Stimulated activated CD4-positive, alpha-beta T cell treated with anti-CD3 and anti-CD28 coated beads, Interleukin-1b, Interleukin-23, amount 100 ng/mL, for 4 hours (primary cell): ENCODE results near the gene TECPR1.

ENCODE experiments used
- DNase-seq, 2 donors: peaks; one replicate each; pipeline ENCODE4 v3.0.0-alpha.2; 2020; ENCODE audit warnings: low read depth in 2 of 2

TECPR1 gene

DNA sequence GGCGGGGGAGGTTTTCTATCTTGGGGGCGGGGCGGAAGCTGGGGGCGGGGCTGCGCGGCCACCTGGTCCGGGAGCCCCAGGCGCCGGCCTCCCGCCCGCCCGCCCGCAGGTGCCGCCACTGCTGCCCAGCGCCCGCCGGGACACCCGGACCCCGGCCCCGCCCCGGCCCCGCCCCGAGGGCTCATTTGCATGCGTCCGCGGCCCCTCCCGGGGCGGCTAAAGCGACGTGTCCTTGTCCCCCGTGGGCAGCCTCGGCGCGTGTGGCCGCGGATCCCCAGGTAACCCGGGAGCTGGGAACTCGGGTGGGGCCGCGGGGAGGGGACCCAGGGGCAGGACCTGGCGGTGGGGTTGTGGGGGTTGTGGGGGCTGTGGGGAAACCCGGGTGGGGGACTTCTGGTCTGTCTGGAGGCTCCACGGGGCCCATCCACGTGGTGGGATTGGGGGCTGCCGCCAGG lies 40.8 kb downstream of the TECPR1 start, which contains the start of gene BHLHA15:
TSS of gene BHLHA15 (plus strand) at position 219 of the 455 bp plus-strand sequence. CDS start 871 bp downstream, outside the sequence.
- peak in 1 of 2 donors; percentile 29 for DNase-seq

DNA sequence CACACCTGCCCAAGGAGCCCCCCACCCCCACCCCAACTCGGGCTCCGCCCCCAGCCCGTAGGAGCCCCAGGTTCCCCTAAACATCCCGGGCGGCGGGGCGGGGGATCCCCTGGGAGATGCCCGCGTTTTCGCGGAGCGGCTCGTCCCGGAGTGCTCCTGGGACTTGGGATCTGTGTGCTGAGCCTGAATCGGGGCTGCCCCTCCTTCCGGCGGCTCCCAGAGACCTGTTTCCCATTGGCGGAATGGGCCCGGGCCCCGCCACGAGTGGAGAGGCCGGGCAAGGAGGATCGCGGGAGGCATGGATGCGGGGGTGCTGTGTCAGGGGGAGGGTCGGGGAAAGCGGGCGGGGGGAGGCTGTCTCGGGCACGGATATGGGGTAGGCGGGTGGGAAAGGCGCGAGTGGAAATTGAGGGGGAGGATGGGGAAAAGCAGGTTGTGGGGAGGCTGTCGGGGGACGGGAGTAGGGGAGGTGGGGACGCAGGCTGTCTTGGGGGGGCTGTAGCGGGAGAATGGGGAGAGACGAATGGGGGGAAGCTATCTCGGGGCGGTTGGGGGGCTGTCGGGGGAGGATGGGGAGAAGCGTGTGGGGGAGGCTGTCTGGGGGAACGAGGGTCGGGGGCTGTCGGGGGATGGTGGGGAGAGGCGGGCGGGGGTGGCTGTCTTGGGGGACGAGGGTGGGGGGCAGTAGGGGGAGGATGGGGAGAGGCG lies 41.4 kb downstream of the TECPR1 start:
- DNase-seq, result no peak

DNA sequence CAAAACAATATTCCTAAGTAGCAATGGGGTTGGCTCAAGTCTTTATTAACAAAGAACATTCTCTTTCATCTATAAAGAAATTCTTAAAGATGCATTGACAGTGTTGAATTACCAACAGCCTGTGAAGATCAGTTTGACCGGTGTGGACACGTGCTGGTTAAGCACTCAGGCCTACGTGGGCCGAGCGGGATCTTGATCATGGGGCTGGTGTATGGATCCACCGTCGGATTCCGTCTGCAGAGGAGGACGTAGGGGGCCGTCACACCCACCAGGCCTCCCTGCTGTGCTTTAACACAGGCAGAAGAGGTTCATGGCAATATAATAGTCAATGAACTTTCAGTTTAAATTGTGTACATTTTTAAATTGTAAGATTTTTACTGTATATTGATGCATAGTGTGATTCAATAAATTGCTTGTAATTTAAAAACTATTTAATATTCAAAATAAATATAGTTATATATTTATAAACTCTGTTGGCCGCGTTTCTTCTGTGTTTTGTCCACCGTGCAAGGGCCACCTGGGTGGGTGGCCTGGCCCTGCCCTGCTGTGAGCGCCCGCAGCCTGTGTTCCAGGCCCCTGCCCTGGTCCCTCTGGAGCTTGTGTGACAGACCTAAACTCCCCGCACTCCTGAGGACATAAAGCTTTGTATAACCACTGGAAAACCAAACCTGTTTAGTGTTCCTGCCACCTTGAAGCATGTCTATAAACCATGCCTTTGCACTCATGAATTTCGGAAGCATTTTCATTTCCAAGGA lies 42.7 kb downstream of the TECPR1 start:
- DNase-seq, result no peak

DNA sequence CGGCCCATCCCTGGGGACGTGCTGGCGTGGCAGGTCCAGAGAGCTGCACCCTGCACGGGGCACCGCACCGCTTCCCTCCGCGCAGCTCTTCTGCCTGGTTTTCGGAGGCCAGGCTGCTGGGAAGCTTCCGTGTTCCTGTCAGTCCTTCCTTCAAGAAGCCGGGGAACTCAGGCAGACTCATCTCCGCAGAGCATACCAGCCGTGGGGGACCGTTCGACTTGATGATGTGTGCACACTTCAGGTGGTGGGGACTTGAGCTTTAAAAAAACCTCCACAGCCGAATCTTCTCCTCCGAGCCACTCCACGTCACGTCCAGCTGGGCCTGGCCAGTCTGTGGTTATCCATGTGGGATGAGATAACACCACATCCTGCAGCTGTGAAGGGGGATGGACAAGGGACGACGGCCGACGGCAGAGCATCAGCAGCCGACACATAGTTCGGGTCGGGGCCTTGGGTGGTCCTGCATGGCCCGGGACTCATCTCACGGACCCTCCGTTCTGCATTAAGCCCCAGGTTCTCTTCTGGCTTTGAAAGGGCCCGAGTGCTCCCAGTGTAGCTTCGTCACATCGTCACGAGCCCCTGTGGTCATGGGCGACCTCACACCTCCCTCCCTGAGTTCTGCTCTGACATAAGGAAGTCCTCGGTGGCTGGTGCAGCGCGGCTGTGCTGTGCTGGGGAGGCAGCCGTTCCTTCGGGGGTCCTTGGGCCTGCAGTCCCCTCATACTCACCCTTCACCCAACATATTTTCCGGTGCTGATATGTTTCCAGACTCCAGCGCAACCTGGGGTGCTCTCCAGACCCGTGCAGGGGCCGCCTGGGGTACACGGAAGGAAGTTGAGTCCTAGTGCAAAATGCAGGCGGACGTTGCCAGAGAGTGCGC lies 45.3 kb downstream of the TECPR1 start:
- DNase-seq, result no peak

DNA sequence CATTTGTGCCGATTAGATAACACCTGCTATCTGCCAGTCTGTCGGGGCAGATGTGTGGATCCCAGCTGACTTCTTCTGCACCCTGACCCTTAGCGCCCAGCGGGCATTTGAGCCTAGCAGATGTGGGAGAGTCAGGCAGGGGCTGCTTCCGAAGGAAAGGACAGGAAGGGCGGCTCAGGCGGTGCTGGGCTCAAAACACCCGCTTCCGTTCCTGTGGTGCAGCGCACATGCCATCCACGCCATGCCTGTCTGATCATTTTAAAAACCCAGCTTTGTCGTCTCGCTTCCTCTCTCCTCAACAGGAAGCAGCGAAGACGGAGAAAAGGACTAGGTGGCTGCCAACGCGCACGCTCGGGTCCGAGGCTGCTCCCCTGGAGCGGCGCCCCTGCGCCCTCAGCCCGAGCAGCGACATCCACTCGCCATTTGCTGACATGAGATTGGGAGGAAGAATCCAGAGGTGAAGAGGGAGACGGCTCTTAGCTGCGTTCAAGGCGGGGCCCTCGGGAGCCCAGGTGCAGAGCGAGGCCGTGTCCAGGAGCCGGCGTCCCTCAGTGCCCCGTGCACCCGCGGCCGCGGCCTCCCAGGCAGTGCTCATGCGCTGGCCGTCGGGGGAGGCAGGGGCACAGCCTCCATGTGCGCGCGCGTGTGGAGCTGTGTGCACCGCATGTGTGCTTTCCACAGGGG lies 46.7 kb downstream of the TECPR1 start:
- no peak for DNase-seq

DNA sequence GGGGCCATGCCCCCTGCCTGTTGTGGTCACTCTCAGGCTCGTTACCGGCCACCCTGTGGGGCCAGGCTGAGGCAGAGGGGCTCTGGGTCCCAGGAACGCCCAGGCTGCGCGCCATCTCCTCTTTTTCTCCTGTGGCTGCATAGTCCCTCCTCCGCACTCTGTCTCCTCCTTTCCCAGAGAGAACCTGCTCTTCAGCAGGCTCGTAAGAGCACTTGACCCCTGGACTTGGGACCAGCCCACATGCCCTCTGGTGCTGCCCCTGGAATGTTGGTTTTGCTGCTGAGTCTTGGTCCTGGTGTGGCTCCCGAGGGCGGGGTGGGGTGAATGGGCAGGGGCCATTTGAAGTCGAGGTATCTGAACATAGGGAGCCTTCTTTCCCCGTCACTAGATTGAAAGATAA lies 47.4 kb downstream of the TECPR1 start:
- no peak for DNase-seq

DNA sequence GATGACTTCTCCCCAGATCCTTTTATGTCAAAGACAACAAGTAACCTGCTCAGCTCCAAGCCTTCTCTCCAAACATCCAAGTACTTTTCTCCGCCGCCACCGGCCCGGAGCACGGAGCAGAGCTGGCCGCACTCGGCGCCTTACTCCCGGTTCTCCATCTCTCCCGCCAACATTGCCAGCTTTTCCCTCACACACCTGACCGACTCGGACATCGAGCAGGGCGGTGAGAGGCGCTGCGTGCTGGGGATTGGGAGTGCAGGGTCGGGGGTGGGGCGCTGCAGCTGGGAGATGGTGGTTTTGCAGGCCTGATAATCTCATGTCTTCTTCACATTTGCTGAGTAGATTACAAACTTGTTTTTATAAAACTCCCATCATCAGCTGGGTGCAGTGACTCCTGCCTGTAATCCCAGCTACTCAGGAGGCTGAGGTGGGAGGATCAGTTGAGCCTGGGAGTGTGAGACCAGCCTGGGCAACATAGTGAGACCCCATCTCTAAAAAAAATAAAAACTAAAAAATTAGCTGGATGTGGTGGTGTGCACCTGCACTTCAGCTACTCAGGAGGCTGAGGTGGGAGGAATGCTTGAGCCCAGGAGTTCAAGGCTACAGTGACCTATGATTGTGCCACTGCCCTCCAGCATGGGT lies 47.9 kb downstream of the TECPR1 start:
- DNase-seq, result no peak

DNA sequence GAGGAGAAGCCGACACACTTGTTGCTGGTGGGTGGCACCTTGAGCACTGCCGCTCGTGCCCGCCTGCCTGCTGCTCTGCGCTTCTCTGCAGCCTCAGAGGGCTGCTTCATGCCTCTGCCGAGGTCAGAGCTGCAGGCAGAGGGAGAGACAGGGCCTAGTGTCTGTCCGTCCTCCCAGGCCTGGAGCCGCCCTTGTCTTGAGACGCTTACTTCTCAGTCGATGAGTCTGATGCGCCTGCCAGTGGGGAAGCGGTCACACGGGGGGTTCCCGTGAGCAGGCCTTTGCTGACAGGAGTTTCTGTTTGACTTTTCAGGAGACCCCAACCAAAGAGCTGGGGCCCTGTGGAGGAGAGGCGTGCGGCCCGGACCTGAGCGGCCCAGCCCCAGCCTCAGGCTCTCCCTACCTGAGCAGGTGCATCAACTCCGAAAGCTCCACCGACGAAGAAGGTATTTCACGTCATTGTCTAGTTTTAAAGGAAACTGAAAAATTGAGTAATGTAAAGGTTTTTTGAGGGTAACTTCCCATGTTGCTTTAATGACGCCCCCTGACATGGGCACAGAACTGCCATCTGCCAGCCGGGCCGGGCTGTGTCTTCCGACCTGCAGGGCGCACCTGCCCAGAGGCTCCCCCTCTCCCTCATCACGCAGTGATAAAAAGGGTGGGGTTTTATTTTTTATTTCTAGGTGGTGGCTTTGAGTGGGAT lies 48.6 kb downstream of the TECPR1 start:
- no peak for DNase-seq

DNA sequence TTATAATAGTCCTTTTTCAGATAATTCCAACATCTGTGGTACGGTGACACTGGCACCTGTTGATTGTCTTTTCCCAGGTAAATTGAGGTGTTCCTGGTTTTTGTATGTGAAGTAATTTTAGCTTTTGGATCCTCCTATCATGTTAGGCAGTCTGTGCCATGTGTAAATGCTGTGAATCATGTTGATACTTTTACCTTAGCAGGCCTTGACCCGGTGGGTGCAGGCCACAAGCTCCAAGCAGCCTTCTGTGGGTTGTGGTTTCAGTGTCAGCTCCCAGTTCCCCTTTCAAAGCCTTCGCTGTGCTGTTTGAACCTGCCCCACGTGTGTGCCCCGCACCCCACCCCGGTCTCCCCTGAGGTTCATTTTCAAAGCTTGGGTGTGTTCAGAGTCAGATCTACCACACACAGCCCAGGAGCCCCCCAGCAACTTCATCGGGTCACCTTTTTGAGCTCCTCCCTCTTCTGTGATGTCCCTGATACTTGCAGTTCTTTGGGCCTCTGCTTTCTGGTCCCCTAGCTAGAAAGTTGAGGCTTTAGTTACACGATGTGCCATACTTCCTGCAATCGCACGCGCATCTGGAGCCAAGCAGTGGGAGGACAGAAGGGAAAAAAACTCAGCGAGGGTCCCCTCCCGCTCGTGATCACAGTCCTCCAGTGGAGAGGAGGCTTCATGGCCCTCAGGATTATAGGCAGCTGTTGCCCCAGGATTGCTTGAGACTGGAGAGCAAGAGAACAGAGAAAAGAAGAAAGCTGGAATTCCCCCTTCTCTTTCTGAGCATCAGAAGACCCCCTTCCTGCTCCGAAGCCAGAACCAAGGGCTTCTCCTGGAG lies 49.5 kb downstream of the TECPR1 start:
- DNase-seq, result peak; percentile 34 to 40

DNA sequence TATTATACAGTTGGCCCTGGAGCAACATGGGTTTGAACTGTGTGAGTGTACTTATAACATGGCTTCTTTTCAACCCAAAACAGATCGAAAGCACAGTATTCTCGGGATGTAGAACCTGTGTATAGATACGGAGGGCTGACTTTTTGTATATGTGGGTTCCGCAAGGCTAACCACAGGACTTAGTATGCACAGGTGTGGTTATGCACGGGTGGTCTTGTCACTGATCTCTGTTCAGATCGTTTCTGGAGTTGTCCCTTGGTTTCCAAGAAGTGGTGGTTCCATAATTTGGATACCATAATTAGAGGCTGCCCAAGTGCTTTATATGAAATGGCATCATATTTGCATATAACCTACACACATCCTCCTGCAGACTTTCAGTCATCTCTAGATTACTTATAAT lies 51.7 kb downstream of the TECPR1 start:
- no peak for DNase-seq

DNA sequence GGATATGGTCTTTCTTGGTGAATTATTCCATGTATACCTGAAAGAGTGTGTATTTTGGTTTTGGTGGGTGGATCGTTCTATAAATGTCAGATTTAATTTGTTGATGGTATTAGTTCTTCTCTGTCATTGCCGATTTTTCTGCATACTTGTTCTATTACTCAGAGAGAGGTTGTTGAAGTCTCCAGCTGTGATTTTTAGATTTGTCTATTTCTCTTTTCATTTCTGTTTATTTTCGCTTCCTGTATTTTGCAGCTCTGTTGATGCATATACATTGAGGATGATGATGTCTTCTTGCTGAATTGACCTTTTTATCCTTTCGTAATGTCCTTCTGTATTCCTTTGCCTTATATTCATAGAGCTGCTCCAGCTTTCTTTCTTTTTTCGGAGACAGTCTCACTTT lies 52.9 kb downstream of the TECPR1 start:
- DNase-seq, result no peak

DNA sequence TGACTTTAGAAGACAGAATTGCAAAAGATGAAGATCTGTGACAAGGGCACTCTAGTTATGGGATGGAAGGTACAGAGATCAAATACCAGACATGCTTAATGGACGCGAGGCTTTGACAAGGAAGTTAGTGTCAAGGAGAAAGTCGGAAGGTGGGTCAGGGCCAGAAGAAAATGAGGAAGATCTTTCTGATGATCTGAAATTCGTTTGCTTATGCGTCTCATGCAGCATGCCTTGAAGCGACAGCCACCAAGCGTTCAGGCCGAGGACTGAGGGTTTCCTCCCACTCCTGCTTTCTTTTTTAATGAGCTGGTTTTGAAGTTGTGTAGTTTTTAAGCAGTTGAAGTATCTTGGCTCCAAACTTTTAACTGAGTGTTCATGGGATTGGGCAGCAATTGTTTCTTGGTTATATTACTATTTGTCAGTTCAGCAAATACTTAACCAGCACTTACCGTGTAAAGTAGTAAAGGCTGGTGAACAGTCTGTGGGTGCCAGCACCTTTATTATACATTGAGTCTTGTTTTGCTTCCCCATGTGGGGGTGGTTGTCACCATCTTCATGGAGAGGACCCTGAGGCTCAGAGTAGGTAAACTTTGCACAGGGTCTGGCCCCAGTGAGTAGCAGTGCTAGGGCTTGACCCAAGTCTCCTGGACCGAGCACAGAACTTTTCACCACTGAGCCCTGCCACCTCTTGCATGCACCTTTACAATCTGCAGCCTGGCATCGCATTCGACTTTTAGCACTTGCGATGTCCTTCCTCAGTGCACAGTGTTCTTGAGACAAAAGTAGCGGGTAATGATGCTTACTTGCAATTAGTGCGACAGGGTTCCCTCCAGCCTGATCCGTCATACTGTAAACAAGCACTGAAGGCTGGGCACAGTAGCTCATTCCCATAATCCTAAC lies 55.1 kb downstream of the TECPR1 start:
- DNase-seq, result no peak

DNA sequence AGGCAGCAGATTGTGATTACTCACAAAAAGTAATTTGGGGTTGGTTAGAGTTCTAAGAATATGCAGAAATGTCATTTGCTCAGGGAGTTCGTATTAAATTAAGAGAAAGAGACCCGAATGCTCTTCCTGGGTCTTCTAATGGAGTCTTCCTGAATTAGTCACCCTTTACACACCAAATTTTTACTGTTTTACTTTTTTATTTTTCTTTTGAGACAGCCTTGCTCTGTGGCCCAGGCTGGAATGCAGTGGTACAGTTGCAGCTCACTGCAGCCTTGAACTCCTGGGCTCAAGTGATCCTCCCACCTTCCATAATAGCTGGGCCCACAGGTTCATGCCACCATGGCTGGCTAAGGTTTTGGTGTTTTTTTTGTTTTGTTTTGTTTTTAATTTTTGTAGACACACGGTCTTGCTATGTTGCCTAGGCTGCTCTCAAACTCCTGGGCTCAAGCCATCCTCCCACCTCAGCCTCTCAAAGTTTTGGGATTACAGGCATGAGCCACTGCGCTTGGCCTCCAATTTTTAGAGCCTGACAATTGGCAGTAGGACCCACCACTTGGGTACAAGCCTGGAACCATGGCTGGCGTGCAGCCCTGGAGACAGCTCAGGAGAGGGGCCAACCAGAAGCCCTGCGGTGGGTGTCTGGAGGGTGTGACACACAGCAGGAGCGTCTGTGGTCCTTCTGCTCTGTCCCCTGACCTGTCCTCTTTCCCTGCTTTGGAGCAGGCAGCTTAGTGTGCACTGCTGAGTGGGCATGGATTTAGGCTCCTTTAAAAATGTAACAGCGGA lies 57.2 kb downstream of the TECPR1 start:
- no peak for DNase-seq

DNA sequence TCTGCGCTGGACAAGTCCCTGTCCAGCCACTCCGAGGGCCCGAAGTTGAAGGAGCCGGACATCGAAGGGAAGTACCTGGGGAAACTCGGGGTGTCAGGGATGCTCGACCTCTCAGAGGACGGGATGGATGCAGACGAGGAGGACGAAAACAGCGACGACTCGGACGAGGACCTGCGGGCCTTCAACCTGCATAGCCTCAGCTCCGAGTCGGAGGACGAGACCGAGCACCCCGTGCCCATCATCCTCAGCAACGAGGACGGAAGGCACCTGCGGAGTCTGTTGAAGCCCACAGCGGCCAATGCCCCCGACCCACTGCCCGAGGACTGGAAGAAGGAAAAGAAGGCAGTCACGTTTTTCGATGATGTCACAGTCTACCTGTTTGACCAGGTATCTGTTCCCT lies 57.8 kb downstream of the TECPR1 start:
- no peak for DNase-seq

DNA sequence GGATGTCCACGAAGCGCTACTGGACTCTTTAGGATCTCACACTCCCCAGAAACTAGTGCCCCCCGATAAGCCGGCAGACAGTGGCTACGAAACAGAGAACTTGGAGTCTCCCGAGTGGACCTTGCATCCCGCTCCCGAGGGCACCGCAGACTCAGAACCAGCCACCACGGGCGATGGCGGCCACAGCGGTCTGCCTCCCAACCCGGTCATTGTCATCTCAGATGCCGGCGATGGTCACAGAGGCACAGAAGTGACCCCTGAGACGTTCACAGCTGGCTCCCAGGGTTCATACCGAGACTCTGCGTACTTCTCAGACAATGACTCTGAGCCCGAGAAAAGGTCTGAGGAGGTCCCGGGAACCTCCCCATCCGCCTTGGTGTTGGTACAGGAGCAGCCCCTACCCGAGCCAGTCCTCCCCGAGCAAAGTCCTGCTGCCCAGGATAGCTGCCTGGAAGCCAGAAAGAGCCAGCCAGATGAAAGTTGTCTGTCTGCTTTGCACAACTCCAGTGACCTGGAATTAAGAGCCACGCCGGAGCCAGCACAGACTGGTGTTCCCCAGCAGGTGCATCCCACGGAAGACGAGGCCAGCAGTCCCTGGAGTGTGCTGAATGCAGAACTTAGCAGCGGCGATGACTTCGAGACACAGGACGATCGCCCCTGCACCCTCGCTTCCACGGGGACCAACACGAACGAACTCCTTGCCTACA lies 58.4 kb downstream of the TECPR1 start:
- no peak for DNase-seq

DNA sequence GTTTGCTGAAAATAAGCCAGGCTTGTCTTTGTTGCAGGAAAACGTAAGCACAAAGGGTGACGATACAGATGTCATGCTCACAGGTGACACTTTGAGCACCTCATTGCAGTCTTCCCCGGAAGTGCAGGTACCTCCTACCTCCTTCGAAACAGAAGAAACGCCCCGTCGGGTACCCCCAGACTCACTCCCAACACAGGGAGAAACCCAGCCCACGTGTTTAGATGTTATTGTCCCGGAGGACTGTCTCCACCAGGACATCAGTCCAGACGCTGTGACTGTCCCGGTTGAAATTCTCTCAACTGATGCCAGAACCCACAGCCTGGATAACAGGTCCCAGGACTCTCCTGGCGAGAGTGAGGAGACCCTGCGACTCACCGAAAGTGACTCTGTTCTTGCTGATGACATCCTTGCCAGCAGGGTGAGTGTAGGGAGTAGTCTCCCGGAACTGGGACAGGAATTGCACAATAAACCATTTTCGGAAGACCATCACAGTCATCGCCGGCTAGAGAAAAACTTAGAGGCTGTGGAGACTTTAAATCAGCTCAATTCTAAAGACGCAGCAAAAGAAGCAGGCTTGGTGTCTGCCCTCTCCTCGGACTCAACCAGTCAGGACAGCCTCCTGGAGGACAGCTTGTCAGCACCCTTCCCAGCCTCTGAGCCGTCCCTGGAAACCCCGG lies 59.1 kb downstream of the TECPR1 start:
- DNase-seq, result no peak
